Middle frontal gyrus (tissue), 1 donor: Measurements from ENCODE around the gene BEX3.
"Not testable (repeated sequence)": the region's sequence is repeated elsewhere in the genome, so short reads cannot be mapped to it uniquely, and the experiment has no call there.

Source experiments
- DNase-seq: peaks from one replicate; pipeline ENCODE4 v3.0.0-alpha.2; 2015; ENCODE audit warnings: low spot score; ENCODE audit errors: extremely low spot score

Gene BEX3

DNA sequence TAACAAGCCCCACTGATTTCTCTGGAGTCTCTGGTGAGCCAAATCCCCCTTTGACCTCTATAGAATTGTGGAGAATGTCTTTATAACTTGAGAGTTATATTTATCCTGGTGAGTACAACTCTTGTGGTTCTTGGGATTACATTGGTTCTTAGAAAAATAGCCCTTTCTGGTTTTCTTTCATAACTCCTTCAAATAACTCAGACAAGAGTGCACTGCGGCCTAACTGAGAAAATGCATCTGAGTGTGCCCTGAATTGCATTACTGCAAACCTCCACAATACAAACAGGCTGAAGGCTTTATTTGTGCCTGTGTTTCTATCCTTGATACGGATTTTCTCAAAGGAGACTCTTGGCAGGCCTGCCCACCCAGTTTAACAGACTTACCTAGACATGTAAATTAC lies 2.7 kb downstream of the BEX3 start:
- DNase-seq: no peak

DNA sequence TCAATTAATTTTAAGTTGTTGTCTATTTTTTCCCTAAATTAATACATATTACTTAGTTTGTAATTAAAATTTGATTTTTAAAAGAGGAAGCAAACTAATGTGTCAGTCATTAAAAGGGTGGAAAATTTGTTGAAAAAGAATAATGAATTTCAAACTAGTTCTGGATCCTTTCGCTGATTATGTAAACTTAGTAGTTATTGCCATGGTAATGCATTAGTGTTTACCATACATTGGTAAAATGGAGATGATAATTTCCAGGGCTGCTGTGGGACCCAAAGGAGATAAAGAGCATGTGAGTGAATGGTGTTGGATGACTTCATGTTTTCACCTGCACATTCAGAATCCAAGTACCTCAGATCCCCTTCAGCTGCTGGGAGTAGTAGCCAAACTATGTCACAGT lies 6.5 kb downstream of the BEX3 start:
- no peak for DNase-seq

DNA sequence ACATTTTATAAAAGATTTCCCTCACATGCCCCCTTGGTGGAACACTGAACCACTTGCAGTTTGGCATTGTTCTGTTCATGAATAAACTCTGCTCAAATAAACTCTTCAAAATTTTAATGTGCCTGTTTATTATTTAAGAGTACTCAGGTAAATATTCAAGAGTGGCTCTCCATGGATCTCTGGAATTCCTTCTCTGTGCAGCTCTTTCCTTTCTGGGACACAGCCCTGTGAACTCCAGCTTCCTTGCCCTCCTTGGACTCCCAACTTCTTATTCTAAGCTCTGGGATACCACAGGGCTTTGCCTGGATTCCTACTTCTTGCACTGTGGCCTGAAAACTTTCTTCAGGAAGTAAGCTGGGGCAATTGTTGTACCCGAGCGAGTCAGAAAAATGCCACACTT lies 8.3 kb downstream of the BEX3 start:
- no peak for DNase-seq

DNA sequence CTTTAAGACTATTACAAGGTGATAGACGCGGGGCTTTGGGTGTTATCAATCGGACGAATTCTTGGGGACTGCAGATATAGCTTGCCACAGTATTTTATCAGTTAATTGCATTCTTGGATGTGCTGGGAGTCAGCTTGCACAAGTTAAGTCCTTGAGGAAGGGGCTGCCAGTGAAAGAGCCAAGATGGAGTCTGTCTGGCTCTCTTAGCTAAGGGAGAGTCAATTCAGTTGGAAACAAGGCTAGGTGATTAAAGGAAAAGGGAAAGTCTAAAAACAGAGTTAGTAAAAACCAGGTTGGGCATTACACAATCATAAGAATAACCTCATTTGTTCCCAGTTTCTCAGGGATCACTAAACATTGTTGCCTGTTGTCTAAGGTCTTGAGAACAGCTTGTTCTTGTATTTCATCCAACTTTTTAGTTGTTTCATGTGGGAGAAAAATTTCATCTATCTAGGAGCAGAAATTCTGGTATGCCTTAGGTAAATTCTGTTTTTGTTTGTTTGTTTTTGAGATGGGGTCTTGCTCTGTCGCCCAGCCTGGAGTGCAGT lies 9.0 kb downstream of the BEX3 start:
- not testable (repeated sequence) for DNase-seq

DNA sequence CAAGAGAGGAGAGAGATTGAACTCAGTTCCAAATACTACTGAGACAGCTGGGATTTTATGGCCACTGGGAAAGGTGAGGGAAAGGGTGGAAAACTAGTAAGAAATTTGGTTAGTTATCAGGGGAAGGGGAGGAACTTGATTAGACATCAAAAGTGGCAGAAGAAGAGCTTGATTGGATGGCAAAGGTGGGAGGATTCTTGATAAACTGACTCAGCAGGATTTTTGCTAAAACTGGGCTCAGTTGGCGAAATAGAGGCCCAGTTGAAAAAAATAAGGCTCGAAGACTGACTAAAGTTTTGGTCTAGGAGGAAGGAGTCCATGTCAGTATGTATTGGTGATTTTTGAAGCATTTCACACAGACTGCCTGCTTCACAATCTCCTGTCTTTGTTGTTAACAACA lies 10.0 kb downstream of the BEX3 start:
- no peak for DNase-seq

DNA sequence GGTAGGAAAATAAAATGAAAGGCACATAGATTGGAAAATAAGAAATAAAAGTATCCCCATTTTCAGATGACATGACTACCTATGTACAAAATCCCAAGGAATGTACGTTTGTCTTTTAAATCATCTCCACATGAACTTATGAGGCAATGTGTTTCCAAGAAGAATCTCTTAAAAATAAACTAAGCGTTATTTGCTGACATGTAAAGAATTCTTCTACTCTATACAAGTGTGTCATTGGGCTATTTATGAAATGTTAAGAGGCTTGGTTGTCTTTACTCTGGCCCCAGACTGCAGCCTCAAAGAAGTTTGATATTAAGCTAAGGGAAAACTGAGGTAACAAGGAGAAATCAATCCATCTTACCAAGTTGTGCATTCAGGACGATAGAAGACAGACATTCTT lies 17.1 kb downstream of the BEX3 start:
- no peak for DNase-seq

DNA sequence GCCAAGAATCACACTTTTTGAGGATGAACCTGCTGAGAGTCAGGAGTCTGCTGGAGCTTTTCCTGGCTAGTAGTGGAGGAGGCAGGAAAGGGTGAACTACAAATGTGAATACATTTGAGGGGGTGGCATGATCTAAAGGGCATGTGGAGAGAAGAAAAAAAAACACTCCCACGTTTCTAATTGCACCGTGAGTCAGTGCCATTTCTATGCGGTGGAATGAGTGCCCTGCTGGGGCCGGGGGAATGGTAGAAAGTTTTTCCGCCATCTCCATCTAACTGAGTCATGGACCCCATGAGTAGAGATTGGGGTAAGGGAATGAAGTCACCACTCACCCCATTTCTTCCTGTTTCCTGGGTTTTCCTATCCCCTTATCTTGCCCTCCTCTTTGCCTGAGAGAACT lies 19.8 kb downstream of the BEX3 start:
- DNase-seq: no peak

DNA sequence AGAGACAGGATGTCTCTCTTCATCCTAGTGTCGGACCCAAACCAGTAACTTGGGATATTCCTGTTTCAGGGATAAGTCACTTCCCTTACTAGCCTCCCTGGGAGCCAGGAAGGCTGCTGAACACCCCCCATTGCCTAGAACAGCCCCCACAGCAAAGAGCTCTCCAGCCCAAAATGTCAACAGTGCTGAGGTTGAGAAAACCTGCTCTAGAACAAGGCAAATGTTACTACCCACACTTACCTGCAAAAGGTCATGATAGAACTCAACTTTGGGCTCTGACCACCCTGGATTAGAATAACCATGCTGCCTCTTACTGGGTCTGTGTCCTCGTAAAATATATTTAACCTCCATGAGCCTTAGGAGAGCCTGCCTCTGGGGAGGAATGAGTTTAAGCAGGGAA lies 20.3 kb downstream of the BEX3 start:
- DNase-seq: no peak

DNA sequence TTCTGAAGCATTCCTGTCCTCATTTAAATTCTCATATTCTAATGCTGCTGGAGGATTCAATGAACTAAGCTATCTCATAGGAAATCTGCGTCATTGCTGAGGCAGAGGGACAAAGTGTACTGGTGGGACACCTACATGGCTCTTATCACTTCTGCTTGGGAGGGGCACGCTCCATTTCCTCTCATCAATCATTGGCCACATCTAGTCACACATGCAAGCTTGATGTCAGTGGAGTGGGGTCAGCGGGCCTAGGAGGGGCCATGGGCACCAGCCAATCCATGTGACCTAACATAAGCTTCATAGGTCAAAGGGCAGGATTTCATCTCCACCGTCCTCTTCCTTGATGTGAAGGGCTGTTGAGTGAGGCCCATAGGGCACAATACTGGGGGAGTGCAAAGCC lies 21.4 kb downstream of the BEX3 start:
- DNase-seq: no peak

DNA sequence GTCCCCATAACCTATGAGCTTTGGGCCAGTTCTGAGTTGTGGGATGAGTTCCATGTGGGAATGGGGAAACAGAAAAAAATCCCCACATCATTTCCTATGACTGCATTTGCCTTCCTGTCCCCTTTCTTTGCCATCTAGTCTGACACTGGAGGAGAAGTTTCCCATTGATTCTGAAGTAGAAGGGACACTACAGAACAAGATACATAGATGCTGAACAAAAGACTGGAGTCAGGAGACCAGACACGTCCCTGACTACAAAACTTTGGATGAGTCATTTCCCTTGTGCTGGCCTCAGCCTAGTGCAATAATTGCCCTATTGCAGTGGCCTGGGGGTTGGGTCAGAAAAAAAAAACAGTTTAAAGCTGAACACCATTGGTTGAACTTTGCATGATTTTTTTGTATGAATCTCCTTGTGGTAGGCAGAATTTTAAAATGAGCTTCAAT lies 22.1 kb downstream of the BEX3 start:
- no peak for DNase-seq

DNA sequence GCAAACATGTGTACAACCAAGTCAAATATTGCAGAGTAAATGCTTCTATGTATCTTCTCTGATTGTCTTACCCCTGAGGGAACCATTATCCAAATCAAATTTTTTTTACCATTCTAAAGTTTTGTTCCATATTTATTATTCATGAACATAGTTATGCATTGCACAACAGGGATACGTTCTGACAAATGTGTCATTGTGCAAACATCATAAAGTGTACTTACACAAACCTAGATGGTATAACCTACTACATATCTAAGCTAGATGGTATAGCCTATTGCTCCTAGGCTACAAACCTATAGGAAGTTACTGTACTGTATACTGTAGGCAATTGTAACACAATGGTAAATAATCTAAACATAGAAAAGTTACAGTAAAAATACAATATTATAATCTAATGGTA lies 23.4 kb downstream of the BEX3 start:
- no peak for DNase-seq

DNA sequence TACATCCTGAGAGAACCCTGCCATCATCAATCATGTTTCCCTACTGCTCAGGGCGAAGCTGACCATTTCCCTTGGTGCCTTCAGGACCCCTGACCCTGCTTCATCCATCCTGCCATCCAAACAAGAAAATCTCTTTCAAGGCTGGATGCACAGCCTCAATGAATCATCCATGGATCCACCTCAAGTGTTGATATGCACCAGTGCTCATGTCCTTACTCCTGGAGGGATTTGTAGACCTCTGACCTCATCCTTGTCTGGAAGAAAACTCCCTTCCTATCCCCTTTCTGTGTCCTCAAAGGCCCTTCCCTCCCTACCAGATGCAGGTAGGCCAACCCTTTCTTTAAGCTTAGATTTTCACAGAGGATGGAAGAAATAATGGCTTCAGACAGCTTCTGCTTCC lies 24.6 kb downstream of the BEX3 start:
- DNase-seq: no peak

DNA sequence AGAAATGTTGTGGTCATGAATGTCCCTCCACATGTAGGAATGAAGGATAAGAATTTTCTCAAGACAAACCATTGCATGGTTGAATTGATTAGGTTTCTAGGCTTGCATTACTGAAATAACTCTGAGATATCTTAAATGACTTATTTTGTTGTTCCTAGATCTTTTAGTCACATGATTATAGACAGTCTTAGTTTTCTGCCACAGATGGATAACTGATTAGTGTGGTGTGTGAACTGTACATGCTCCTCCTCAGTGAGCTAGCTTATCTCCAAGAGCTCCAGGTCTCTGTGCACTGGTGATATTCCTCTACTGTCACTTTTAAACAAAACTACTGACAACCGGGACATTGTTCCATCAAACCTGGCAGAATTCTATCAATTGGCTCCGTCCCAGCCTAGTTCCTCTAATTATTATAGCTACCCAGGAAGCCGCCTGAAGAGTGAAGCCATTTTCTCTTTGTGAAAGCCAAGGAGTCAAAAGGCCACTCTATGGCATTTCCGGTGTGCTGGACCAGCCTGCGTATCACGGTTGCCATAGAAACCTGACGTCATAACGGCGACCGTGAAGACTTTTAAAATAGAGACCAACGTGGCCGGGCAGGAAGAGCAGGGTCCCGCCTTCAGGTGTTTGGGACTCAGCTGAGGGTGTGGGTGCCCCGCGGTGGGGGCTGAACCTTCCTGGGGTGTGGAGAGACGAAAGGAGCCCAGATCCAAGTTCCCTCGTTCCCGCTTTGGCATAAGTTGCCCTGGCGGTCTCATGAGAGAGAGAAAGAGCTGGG lies 28.1 kb downstream of the BEX3 start:
- DNase-seq: no peak

DNA sequence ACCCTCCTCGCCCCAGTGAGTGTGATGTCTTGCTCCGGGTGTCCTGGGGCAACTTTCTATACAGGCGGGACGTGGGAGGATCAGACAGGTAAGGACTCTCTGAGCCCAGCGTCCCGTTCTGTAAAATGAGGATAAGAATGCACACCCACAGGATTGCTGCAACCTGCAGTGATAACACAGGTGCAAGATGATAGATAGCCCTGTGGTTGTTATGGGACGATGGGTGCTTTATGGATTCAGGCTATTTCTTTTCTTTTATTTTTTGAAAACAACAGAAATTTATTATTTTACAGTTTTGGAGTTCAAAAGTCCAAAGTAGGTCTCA lies 28.6 kb downstream of the BEX3 start:
- no peak for DNase-seq

DNA sequence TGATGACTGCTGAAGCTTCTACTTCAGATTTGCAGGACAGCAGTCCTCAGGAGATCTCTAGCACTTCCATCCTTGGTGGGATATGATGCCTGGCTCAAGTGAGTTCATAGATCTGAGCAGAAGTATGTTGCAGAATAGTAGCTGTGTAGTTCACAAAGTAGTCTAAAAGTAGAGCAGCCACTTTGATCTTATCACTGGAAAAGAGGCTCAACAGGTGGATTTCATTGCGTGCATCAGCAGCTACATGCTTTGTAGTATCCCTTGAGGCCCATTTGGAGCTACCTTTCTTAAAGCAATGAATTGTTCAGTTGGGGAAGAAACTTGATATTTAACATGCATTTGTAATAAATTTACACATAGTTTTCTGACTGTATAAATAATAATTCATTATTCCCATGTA lies 29.9 kb downstream of the BEX3 start:
- DNase-seq: no peak

DNA sequence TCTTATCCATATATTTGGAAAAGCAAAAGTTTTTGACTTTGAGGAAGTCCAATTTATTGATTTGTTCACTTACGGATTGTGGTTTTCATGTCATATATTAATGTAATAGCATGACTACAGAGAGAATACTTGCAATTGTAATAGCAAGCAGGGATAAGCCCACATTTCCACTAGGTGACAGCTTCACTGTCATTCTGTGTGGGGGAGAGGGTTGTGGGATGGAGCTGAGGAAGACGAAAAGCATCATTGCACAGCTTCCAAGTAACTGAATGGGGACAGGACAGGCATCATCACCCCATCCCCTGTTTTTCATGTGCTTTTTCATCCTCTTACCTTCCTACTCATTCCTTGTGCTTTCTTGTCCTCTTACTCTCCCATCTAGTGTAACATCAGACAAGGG lies 31.4 kb downstream of the BEX3 start:
- no peak for DNase-seq

DNA sequence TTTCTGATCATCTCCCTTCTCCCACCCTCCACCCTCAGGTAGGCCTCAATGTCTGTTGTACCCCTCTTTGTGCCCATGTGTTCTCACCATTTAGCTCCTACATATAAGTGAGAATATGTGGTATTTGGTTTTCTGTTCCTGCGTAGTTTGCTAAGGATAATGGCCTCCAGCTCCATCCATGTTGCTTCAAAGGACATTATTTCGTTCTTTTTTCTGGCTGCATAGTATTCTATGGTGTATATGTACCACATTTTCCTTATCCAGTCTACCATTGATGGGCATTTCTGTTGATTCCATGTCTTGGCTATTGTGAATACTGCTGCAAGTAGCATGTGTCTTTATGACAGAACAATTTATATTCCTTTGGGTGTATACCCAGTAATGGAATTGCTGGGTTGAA lies 35.4 kb downstream of the BEX3 start:
- DNase-seq: not testable (repeated sequence)

DNA sequence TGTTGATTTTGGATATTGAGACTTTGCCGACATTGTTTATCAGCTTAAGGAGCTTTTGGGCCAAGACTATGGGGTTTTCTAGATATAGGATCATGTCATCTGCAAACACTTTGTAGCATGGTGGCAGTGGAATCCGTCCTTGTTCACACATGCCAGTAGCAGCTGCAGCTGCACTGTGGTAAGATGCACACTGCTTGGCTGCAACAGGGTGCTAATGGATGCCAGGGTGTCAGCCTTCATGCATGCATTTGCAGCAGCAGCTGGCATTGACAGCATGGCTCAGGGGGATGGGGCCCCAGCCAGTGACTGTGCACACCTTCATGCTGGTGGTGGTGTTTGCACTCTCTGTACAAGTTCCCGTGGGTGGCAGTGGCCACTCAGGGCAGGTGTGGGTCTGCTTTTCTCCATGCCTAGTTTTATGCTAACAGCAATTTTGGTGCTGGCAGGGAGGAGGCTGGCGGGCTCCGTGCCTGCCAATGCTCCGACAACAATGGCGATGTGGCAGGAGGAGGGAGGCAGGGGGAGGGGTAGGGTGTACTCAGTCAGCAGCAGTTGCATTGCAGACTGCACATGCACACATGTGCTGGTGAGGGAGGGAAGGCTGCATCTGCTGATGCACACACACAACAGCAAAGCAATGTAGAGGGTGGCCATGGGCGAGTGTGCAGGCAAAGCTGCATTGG lies 37.5 kb downstream of the BEX3 start:
- DNase-seq: no peak

DNA sequence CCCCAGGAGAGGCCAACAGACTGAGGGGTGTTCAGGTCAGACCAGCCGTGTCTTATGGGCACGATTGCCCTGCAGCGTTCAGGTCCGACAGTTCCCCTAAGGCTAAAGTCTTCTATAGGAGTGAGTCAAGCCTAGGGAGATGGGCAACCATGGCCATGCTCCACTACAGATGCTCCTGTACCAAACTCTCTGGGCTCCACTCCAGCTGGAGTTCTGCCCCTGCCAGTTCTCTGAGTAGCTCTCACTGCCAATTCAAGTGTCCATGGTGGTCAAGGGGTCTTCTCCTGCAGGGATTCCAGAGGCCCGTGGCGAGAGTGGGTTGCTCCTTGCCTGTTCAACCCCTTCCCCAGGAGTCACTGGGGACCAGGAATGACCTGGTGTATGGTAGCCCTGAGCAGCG lies 38.2 kb downstream of the BEX3 start:
- DNase-seq: no peak

DNA sequence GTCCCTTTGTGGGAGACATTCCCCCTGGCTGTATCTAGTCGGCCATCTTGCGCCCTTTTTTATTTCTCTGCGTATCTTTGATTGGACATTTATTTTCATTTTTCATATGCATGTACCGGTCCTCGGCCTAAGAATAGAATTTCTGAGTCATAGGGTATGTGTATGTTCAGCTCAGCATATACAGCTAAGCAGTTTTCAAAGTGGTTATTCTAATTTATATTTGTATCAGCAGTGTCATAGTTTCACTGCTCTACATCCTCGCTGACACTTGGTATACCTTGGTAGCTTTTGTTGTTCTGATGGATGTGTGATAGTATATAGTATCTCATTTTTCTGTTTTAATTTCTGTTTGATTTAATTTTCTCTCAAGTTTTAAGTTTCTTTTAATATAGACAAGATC lies 38.7 kb downstream of the BEX3 start:
- DNase-seq: no peak

DNA sequence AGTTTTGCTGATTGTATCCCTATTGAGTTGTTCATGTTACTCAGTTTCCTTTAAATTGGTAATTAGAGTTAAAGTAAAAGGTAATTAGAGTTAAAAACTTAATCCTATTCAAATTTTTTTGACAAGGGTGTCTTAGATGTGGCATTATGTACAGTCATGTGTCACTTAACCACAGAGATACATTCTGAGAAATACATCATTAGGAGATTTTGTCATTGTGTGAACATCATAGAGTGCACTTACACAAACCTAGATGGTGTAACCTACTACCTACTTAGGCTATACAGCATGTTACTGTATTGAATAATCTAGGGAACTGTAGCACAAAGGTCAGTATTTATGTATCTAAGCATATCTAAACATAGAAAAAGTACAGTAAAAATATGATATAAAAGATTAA lies 39.2 kb downstream of the BEX3 start:
- DNase-seq: no peak

DNA sequence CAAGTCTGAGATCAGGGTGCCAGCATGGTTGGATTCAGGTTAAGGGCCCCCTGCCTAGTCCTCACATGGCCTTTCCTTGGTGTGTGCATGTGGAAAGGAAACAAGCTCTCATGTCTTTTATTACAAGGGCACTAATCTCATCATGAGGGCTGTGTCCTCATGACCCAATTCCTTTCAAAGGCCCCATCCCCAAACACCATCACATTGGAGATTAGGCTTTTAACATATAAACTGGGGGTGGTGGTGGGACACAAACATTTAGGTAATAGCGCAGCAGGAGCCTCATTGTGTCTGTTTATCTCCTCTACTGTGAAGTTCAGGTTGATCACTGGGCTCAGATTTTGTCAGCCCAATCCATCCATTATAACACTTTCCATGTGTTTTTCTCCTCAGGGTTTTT lies 41.0 kb downstream of the BEX3 start:
- DNase-seq: no peak

DNA sequence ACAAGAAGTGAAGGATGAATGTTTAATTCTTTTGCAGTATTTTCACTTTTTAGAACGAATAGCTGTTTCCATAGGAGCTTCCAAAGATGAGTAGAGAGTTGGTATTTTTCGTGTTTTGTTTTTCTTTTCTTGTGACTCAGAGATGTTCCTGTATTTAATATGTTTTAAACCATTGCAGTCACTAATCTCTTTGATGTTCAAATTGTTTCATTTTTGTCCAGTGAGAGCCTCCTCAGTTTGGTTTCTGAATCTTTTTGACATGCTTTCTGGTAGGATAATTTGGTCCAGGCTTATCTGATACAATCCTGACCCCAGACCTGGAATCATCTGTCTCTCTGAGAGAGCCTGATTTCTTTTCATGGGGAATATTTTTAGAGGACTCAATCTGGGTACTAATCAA lies 41.6 kb downstream of the BEX3 start:
- DNase-seq: no peak
